Astrocyte (in vitro differentiated cells and primary cell): Measurements from ENCODE around the gene ALDH6A1.

Source experiments
- EZH2 ChIP-seq: IDR thresholded peaks from 2 replicates; pipeline ENCODE4 v1.6.1; 2012; ENCODE audit warnings: mild to moderate bottlenecking, low read length, inconsistent platforms; ENCODE audit not compliant: insufficient read depth
- TF ChIP-seq, protein P1 (sequence below): IDR thresholded peaks from 2 replicates; pipeline ENCODE4 v1.5.1; 2011; ENCODE audit warnings: low read depth, mild to moderate bottlenecking, inconsistent platforms, low read length, moderate library complexity; ENCODE audit not compliant: insufficient read depth

DNA sequence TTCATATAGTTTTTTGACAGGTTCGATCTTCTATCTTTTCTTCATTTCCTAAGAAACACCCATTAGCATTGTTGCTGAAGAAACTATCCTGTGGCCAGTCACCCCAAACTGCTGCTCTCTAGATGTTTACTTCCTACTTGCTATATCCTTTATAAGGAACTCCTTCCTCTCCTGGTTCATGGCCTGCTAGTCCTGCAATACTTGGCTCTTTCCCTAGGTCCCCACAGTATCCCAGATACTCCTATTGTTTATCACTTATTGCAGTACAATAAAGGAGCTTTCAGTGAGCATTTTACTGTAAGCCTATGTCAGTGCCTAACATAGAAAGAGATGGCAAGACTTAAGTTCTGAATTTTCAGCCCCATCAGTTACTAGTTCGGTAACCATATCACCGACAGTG is 2.8 kb downstream of the ALDH6A1 start:
- TF ChIP-seq, protein P1, sequence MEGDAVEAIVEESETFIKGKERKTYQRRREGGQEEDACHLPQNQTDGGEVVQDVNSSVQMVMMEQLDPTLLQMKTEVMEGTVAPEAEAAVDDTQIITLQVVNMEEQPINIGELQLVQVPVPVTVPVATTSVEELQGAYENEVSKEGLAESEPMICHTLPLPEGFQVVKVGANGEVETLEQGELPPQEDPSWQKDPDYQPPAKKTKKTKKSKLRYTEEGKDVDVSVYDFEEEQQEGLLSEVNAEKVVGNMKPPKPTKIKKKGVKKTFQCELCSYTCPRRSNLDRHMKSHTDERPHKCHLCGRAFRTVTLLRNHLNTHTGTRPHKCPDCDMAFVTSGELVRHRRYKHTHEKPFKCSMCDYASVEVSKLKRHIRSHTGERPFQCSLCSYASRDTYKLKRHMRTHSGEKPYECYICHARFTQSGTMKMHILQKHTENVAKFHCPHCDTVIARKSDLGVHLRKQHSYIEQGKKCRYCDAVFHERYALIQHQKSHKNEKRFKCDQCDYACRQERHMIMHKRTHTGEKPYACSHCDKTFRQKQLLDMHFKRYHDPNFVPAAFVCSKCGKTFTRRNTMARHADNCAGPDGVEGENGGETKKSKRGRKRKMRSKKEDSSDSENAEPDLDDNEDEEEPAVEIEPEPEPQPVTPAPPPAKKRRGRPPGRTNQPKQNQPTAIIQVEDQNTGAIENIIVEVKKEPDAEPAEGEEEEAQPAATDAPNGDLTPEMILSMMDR, result no peak
- no peak for TF ChIP-seq EZH2
